SHP77 treated with DMSO at 0.1 percent for 48 hours (cell line): ENCODE data around the gene TSPAN18.

Experiments used
- DNase-seq: peaks from one replicate; lab custom pipeline; 2025; lab: John Stamatoyannopoulos, UW

Gene TSPAN18

GRCh38 chr11:44711113-44711786 is 15.5 kb upstream of the TSPAN18 start:
- DNase-seq, result no peak

GRCh38 chr11:44711787-44712608 is 14.8 kb upstream of the TSPAN18 start:
- DNase-seq, result no peak

GRCh38 chr11:44713022-44713421 is 13.7 kb upstream of the TSPAN18 start:
- no peak for DNase-seq

GRCh38 chr11:44716256-44716655 is 10.5 kb upstream of the TSPAN18 start:
- DNase-seq, result no peak

- no peak for DNase-seq
Measured at GRCh38 chr11:44718057-44718456, 8.7 kb upstream of the TSPAN18 start.

- no peak for DNase-seq
Measured at GRCh38 chr11:44718612-44719390, 8.0 kb upstream of the TSPAN18 start.

GRCh38 chr11:44725016-44725685 is 1.6 kb upstream of the TSPAN18 start:
- no peak for DNase-seq

GRCh38 chr11:44725757-44726282 is 942 bp upstream of the TSPAN18 start:
- no peak for DNase-seq

- no peak for DNase-seq
Measured at GRCh38 chr11:44727114-44727372, 281 bp downstream of the TSPAN18 start.

GRCh38 chr11:44727373-44728287 is 868 bp downstream of the TSPAN18 start:
- no peak for DNase-seq

GRCh38 chr11:44728491-44728910 is 1.7 kb downstream of the TSPAN18 start:
- DNase-seq, result no peak

GRCh38 chr11:44729063-44729462 is 2.3 kb downstream of the TSPAN18 start:
- DNase-seq, result no peak

GRCh38 chr11:44729713-44730112 is 3.0 kb downstream of the TSPAN18 start:
- no peak for DNase-seq

- no peak for DNase-seq
Measured at GRCh38 chr11:44730775-44731174, 4.0 kb downstream of the TSPAN18 start.

- DNase-seq, result no peak
Measured at GRCh38 chr11:44731685-44732430, 5.1 kb downstream of the TSPAN18 start.

- no peak for DNase-seq
Measured at GRCh38 chr11:44732564-44732963, 5.8 kb downstream of the TSPAN18 start.

- DNase-seq, result no peak
Measured at GRCh38 chr11:44733877-44734276, 7.1 kb downstream of the TSPAN18 start.

- no peak for DNase-seq
Measured at GRCh38 chr11:44734843-44735381, 8.2 kb downstream of the TSPAN18 start.

- DNase-seq, result no peak
Measured at GRCh38 chr11:44736791-44737190, 10.0 kb downstream of the TSPAN18 start.
